GM21576 (cell line): ENCODE data around the gene CDH12.
"Not testable (repeated sequence)": the region's sequence is repeated elsewhere in the genome, so short reads cannot be mapped to it uniquely, and the experiment has no call there.

ENCODE experiments used
- ATAC-seq: cut with Tn5 transposase; IDR thresholded peaks from one replicate; pipeline ENCODE4 v1.9.1; 2021; ENCODE audit warnings: mild to moderate bottlenecking, moderate library complexity; ENCODE audit not compliant: unreplicated experiment

The CDH12 gene

GRCh38 chr5:22651355-22651754 lies 201.8 kb downstream of the CDH12 start:
- ATAC-seq: no peak

- no peak for ATAC-seq
Measured at GRCh38 chr5:22650511-22650910, 202.6 kb downstream of the CDH12 start.

- ATAC-seq: no peak
Measured at GRCh38 chr5:22649074-22649473, 204.1 kb downstream of the CDH12 start.

DNA sequence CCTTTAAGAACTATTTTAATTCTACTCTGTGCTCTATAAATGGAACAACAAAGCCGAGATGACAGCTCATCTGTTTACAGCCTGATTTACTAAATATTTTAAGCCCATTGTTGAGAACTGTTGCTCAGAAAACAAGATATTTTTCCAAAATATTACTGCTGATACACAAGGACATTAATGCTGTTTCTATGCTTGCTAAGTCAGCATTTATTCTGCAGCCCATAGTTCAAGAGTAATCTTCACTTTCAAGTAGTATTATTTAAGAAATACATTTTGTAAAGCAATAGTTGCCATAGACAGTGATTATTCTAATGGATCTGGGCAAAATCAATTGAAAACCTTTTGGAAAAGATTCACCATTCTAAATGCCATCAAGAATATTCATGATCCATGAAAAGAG lies 208.3 kb downstream of the CDH12 start:
- no peak for ATAC-seq

GRCh38 chr5:22643356-22643755 lies 209.8 kb downstream of the CDH12 start:
- ATAC-seq: no peak

GRCh38 chr5:22631683-22632082 lies 221.5 kb downstream of the CDH12 start:
- no peak for ATAC-seq

GRCh38 chr5:22627029-22627428 lies 226.1 kb downstream of the CDH12 start:
- no peak for ATAC-seq

DNA sequence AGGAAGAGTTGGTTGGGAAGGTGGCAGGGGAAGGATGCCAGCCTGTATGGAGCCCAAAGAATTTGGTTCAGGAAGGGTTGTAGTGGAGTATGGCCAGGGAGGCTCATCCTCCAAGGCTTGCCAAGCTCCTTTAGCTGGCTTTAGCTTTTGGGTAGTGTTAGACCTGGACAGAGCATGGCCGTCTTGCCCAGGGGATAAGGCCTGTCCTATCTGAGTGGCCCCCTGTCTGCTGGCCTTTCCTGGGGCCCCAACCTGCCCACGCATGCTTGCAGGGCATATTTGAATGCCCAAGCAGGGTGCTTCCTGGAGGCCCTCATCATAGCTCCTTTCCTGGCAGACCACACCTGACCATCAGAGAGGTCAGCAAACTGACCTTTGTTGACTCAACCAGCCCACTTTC lies 227.7 kb downstream of the CDH12 start:
- no peak for ATAC-seq

DNA sequence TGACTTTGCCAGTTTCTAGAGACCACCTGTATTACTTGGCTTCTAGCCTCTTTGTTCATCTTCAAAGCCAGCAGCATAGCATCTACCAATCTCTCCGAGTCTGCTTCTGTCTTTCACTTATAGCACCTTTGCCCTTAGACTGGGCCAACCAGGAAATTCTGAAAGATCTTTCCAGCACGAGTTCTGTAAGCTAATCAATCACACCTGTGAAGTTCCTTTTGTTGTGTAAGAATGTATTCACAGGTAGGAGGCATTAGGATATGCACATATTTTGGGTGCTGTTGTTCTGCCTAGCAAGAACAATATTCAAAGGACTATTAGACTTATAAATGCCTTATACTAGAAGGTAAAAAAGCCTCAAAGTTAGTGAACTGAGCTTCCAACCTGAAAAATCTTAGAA lies 232.1 kb downstream of the CDH12 start:
- ATAC-seq: no peak

DNA sequence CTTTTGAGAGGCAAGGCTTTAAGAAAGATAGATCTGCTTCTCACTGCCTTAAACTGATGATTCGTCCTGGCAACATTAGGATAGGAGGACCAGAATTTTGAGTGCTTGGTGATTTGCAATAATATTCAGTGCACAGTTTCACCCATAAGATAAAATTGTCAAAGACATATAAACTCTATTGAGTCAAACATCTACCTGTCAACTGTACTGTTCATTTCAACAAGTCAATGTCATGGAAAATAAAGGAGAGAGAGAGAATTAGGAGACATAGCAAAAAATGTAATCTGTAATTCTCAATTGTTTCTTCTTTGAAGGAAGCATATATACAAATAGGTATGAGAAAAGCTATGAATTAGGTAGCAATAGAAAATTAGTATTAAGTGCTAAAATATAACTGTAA lies 237.2 kb downstream of the CDH12 start:
- no peak for ATAC-seq

DNA sequence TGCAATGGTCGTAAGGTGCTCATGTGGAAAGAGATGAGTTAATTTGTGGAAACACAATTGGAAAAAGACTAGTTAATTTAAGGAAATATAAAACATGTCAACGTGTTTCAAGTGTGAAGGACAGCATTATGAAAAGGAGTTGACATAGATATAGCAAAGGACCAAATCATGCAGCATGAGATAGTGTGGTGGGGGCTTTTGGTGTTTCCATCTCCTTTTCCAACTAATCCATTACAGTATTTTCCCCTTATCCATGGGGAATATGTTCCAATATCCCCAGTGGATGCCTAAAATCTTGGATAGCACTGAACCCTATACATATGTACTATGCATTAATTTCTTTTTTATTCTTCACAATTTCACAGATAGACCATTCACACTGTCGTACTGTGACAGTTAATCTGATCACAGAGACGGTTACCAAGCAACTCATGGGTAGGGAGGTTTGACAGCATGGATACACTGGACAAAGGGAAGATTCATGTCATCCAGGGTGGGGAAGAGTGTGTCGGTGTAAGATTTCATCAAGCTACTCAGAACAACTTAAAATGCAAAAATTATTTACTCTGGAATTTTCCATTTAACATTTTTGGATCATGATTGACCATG lies 238.6 kb downstream of the CDH12 start:
- no peak for ATAC-seq

GRCh38 chr5:22612928-22613327 lies 240.2 kb downstream of the CDH12 start:
- no peak for ATAC-seq

DNA sequence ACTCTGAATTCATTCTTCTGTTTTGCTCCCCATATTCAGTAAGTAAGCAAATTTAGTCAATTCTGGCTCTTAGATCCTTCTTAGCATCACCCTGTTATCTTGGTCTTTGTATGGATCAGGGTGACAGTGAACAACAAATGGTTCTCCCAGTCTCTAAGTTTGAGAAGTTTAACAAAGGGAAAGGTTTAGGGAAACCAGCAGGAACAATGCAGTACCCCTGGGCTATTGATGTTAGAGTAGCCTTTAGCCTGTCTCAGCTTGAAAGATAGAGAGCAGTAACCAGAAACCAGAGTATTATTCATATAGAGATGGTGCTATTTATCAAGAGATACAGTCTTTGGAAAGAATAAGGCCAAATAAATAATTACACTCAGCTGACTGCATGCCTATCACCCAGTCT lies 241.8 kb downstream of the CDH12 start:
- ATAC-seq: no peak

GRCh38 chr5:22607498-22607897 lies 245.6 kb downstream of the CDH12 start:
- not testable (repeated sequence) for ATAC-seq

GRCh38 chr5:22605473-22605872 lies 247.7 kb downstream of the CDH12 start:
- no peak for ATAC-seq

DNA sequence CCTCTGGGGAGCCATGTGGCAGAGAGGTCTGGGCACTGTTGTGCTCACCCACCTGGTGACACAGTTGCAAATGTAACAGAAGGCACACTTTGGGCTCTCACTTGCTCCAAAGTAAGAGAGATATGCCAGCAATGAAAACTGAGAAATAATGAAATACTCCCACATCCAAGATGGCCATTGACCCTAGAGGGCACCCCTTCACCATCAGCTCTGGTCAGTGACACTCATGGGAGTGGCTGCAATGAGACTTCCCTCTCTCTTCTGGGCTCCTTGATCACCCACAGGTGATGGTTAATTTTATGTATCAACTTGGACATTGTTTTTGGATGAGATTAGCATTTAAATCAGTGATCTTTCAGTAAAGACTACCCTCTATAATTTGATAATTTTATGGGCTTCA lies 248.4 kb downstream of the CDH12 start:
- no peak for ATAC-seq

DNA sequence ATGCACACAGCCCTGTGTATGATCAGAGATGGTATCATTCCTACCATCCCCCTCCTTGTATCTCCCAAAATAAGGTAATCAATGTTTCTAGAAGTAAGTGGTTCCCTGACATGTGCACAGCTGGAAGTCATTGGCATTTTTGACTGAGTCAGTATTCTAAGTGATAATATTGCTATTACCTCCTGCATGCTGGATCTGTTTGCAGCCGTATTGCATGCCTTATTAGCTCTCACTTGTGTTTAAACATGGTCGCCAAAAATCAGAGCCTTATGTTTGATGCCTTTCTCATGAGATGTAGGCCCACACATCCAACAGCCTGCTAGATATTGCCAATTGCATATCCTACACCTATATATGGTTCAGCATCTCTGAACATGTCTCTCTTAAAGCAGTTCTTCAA lies 254.3 kb downstream of the CDH12 start:
- ATAC-seq: no peak

- no peak for ATAC-seq
Measured at GRCh38 chr5:22596404-22596970, 256.7 kb downstream of the CDH12 start.

GRCh38 chr5:22594491-22594890 lies 258.7 kb downstream of the CDH12 start:
- ATAC-seq: no peak

- no peak for ATAC-seq
Measured at GRCh38 chr5:22593592-22593991, 259.6 kb downstream of the CDH12 start.

DNA sequence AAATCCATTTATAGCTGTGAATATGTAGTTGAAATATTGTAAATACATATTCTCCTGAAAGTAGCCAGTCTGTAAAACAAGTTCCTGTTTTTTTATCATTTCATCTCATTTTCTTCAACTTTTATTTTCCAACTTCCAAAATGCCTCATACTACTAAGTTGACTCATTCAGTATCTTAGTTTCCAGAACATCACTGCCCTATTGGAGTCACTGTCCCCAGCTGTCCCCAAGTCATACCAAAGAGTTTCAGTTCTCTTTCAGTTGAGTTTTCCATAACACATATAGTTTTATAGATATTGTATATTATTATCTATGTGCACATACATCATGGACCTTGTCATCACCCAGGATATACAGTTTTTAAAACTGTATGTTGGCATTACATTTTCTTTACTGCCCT lies 261.7 kb downstream of the CDH12 start:
- ATAC-seq: no peak

DNA sequence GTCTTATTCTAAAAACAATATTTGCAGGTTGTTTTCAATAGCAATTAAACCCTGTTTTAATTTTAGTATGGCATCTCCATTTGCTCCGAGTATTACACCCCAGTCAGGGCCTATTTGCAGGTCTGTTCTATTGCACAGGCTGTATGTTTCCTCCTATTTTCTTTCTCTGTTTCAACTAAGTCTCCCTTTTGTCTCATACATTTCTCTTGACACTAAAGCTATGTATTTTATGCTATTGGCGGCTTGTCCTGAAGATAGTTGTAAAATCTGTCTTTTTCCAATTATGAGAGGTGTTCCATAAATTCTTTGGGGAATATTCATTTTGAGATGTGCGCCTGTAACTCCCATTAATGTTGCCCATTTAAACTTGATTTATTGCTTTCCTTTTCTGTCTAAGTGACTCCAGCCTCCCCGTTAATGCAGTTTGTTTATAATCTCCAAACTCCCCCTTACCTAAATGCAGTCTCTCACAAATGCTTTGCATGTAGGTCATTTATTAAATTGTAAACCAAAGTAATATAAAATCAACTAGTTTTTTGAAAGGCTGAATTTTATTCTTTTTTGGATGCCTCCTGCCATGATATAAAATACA lies 262.4 kb downstream of the CDH12 start:
- ATAC-seq: no peak

DNA sequence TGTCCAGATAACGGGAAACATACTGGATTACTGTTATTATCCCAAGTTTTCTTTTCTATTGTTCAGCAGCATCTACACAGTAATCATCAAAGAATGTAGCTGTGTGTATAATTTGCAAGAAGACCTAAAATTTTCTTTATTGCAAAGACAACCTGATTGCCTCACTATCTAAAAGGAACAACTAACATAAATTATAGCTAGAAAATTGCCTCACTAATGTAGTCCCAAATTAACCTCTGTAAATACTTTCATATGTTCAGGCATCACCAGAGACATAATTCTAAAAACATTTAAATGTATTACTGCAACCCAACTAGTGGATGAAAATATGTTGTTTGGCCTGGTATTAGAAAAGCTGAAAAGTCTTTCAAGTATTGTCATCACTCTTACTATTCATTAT lies 275.4 kb downstream of the CDH12 start:
- ATAC-seq: no peak
